HFFc6 (cell line): Measurements from ENCODE around the gene RSPH6A. TPM values are rescaled to one million over a fixed set of nuclear protein-coding genes. Genes with fewer than 3 reads are reported as not detected.

Experiments used
- DNase-seq: peaks from one replicate; pipeline ENCODE4 v3.0.0-alpha.2; 2018
- H3K27ac Mint-ChIP-seq: 2 replicates; pipeline ENCODE4 v1.8.0; 2020; ENCODE audit warnings: mild to moderate bottlenecking, mixed read lengths
- H3K27me3 Mint-ChIP-seq: 2 replicates; pipeline ENCODE4 v1.8.0; 2021; ENCODE audit warnings: mild to moderate bottlenecking, moderate library complexity, mixed read lengths; ENCODE audit not compliant: insufficient read depth
- H3K36me3 Mint-ChIP-seq: 2 replicates; pipeline ENCODE4 v1.8.0; 2021; ENCODE audit warnings: low read depth, mixed read lengths
- H3K4me1 Mint-ChIP-seq: 2 replicates; pipeline ENCODE4 v1.8.0; 2020; ENCODE audit warnings: low read depth, mixed read lengths
- H3K4me3 Mint-ChIP-seq: 2 replicates; pipeline ENCODE4 v1.8.0; 2020; ENCODE audit warnings: mild to moderate bottlenecking, moderate library complexity, mixed read lengths
- H3K9me3 Mint-ChIP-seq: 2 replicates; pipeline ENCODE4 v1.8.0; 2020; ENCODE audit warnings: mild to moderate bottlenecking, mixed read lengths
- total RNA-seq, 6 experiments: library from RNA; stranded (reverse); fragmentation: NEBNext Ultra II Directional; extraction: Animal tissue kit (Norgen Biotek cat#: 25700); gene quantifications; 2 replicates in 1 of 6; 3 replicates in 5 of 6; pipeline ENCODE4 v1.2.3, GENCODE V29; 2021
- TF ChIP-seq, protein P1 (sequence below): fragments of 200-600 bp; sonication (generic); IDR thresholded peaks from 2 replicates; pipeline ENCODE4 v1.5.0; 2021; ENCODE audit warnings: antibody characterized with exemption, mild to moderate bottlenecking

RSPH6A gene
- total RNA-seq, 6 experiments from 2014 or later: 0.07 TPM; not detected in 5

DNA sequence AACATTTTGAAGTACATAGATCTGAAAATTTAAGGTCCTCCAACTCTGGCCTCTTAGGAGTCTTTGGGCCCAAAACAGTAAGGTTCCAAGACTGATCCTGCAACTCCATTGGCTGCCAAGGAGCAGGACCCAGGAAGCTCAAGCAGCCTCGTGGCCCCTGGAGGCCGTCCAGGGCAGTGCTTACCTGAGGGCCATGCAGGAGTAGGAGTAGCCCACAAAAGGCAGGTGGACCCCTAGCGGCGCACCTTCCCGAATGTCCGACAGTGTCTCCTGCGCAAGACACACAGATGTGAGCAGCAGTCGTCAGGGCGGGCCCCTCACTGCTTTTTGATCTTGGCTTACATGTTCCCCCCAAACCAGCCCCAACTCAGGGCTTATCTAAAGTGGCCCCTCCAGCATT lies 40.3 kb downstream of the RSPH6A start:
- no peak for DNase-seq
- TF ChIP-seq, protein P1, sequence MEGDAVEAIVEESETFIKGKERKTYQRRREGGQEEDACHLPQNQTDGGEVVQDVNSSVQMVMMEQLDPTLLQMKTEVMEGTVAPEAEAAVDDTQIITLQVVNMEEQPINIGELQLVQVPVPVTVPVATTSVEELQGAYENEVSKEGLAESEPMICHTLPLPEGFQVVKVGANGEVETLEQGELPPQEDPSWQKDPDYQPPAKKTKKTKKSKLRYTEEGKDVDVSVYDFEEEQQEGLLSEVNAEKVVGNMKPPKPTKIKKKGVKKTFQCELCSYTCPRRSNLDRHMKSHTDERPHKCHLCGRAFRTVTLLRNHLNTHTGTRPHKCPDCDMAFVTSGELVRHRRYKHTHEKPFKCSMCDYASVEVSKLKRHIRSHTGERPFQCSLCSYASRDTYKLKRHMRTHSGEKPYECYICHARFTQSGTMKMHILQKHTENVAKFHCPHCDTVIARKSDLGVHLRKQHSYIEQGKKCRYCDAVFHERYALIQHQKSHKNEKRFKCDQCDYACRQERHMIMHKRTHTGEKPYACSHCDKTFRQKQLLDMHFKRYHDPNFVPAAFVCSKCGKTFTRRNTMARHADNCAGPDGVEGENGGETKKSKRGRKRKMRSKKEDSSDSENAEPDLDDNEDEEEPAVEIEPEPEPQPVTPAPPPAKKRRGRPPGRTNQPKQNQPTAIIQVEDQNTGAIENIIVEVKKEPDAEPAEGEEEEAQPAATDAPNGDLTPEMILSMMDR: no peak
- no peak overlapping the region for H3K4me3 Mint-ChIP-seq
- peaks cover 11% of the 10 kb centered on the region for H3K4me1 Mint-ChIP-seq
- no peak overlapping the region for H3K27ac Mint-ChIP-seq
- H3K9me3 Mint-ChIP-seq: no peaks in the 10 kb centered on the region
- peaks cover 14% of the 10 kb centered on the region for H3K27me3 Mint-ChIP-seq
- H3K36me3 Mint-ChIP-seq: peaks cover 39% of the 10 kb centered on the region

DNA sequence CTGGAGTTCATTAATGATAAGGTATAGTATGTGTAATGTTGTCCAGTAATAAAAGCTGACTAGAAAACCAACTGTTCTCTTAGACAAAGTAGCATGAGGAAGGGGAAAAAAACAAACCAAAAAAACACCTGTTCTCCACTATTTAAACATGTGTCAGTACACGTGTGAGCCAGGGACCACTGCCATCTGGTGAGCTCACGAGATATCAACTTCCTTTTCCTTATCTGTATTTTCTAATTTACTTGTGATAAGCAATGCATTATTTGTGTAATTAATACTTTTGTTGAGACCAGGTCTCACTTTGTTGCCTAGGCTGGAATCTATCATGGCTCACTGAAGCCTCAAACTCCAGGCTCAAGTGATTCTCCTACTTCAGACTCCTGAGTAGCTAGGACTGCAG lies 41.7 kb downstream of the RSPH6A start:
- Mint-ChIP-seq H3K4me3 (no peak overlapping the region), H3K9me3 (no peaks in the 10 kb centered on the region), H3K27ac (no peak overlapping the region; the same call in 1 of the 2 replicates), H3K27me3 (peaks cover 23% of the 10 kb centered on the region), H3K36me3 (peaks cover 25% of the 10 kb centered on the region), H3K4me1 (peaks cover 16% of the 10 kb centered on the region)
- DNase-seq: no peak
- TF ChIP-seq, protein P1: no peak

DNA sequence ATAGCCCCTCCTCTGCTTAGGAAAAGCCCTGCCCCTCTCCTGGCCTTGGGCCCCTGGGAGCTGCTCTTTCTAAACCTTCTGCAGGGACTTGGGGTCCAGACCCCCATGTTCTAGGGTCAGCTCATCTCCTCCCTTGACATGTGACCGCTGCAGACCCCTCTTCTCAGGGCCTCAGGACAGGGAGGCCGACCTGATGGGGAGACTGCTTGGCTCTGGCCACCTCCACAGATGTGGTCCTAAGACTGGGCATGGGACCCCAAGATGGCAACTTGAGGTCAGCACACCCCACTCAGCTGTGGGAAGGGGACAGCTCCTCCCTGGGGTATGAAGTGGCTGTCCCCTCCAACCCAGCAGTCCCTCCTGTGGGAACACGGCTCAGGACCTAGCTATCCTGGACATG lies 42.2 kb downstream of the RSPH6A start:
- H3K27me3 Mint-ChIP-seq: peaks cover 23% of the 10 kb centered on the region
- H3K4me3 Mint-ChIP-seq: no peak overlapping the region
- TF ChIP-seq, protein P1: no peak
- H3K36me3 Mint-ChIP-seq: peaks cover 24% of the 10 kb centered on the region
- peaks cover 16% of the 10 kb centered on the region for H3K4me1 Mint-ChIP-seq
- no peaks in the 10 kb centered on the region for H3K9me3 Mint-ChIP-seq
- no peak overlapping the region; the same call in 1 of the 2 replicates for H3K27ac Mint-ChIP-seq
- DNase-seq: no peak

DNA sequence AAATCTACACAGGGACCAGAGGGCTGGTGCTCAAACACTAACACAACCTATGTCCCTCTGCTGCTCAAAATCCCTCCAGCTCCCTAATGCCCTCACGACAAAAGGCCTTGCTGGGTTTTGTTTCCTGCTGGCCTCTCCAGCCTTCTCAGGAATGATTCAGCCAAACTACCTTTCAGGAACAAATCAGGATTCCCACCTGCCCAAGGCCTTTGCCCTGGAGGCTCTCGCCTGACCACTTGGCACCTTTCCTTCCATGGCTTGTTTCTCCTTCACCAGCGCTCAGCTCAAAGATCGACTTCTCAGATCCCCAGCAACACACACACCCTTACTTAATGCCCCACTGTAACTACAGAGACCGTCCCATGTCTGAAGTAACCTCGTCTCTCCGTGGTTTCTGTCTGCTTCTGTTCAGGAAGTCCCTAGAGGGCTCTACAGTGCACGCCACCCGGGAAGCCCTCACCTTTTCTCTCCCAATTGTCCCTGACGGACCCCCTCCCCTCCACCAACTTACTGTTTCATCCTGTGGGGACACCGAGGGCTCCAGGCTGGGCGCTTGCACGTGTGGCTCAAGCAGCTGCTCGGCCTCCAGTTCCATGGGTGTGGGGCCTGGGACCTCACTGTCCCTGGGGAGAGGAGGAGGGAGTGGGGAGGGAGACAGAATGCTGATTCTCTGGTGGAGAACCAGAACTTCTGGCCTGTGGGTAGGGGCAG lies 42.8 kb downstream of the RSPH6A start:
- Mint-ChIP-seq H3K27me3 (peaks cover 24% of the 10 kb centered on the region), H3K4me3 (no peak overlapping the region; the same call in 1 of the 2 replicates), H3K9me3 (no peaks in the 10 kb centered on the region), H3K36me3 (peaks cover 24% of the 10 kb centered on the region), H3K4me1 (peaks cover 16% of the 10 kb centered on the region), H3K27ac (peak overlapping the region; percentile 23)
- TF ChIP-seq, protein P1: no peak
- DNase-seq: no peak

DNA sequence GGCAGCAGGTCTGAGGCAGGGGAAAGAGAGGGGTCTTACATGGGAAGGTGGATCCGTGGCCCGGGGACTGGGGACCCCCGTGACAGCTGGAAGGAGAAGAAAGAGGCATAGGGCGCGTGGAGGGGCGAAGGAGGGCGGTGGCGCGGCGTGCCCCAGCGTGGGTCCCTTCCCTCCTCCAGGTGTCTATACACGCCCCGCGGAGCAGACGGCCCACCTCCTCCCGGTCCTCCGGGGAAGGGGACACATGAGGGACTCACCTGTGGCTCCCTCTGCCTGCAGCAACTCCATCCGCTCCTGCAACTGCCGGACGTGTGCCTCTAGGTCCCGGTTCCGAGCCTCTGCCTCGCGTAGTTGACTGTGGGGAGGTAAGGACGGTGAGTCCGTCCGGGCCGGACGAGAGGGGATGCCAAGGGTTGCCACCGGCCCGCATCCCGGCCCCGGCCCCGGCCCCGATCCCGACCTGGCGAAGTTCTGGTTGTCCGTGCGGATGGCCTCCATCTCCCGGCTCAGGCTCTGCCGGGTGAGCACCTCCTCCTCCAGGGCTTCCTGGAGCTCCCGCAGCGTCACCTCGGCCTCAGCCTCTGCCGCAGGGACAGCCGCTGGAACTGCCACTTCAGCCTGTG lies 43.7 kb downstream of the RSPH6A start:
- peaks cover 16% of the 10 kb centered on the region for H3K4me1 Mint-ChIP-seq
- peaks cover 16% of the 10 kb centered on the region for H3K36me3 Mint-ChIP-seq
- DNase-seq: no peak
- peak overlapping the region; percentile 73 for H3K27ac Mint-ChIP-seq
- TF ChIP-seq, protein P1: no peak
- no peaks in the 10 kb centered on the region for H3K9me3 Mint-ChIP-seq
- H3K27me3 Mint-ChIP-seq: peaks cover 24% of the 10 kb centered on the region
- peak overlapping the region; percentile 61 for H3K4me3 Mint-ChIP-seq
